Cortex of kidney (tissue), 1 donor: Measurements from ENCODE around the gene NUDT16L1.

ENCODE experiments used
- DNase-seq: peaks from one replicate; lab custom pipeline; 2025; lab: John Stamatoyannopoulos, UW

NUDT16L1 gene

DNA sequence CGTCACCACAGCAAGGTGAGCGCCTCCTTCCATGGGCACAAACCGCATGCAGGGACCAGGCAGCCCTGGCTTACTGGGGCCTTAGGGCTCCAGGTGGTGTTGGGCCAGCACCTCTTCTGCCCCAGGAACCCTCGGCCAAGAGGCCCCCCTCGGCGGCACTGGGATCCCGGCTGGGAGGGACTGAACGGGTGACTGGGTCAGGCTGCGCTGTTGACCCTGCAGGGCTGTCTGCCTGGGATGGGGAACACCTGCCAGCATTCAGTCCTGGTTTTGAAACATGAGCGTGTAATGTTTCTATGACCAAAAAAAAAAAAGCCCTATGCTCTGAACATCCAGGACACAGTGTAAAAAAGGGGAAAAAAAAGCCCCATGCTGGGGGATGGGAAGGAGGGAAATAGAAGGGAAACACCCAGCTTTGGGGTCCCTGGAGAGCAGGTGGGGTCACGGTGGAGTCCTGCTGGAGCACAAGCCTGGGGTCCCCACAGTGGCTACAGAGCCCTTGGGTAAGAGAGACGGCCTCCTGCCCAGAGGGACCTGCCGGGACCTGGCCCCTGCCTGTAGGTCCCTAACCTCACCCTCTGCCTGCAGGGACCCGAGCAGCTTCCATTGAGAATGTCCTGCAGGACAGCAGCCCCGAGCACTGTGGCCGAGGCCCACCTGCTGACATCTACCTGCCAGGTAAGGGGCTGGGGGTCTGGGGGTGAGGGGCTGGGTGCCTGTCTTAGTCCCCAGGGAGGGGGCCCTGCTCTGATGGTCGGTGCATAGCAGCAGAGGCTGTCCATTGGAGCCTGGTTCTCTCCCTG, 9.9 kb upstream of the NUDT16L1 start:
- no peak for DNase-seq

DNA sequence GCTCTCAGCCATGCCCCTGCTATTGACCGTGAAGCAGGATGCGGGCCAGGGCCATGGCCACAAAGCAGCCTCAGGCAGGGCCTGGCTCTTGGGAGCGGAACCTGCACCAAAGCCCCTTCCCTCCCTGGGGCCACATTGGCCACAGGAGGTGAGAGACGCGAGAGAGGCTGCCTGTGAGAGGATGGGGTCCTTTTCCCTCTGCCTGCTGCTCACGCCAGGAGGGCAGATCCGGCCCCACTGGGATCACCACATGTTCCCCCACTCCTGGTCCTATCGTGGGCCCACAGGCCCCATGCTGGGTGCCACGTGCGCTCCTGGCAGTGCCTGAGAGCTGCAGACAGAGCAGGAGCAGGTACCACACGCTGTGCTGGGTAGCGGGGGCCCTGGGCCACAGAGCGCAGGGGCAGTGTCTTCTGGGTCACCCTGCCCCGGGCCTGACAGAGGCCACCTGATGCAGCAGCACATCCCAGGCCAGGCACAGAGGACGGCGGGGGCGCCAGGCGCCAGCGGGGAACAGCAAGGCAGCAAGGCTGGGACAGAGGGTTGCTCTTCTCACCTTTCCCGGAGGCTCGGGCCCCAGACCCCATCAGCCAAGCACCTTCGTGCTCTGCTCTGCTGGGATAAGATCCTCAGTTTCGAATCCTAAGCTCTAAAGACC, 9.2 kb upstream of the NUDT16L1 start:
- DNase-seq: no peak

GRCh38 chr16:4684763-4685162, 8.6 kb upstream of the NUDT16L1 start:
- DNase-seq: no peak

DNA sequence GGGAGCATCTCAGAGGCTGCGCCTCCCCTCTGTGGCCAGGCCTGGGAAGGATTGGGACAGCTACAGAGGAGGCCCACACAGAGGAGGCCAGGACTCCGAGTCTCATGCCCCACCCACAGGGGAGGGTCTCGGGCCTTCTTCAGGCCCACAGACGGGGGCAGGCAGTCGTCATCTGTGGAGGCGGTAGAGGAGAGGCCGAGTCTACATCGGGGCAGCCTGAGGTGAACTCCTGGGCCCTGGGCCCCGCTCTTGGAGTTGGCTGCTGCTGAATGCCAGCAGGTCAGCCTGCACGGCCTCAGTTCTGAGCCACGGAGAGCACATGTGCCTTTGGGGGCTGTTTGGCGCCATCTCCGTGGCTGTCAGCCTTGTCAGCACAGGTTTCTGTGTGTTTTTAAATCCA, 8.1 kb upstream of the NUDT16L1 start:
- DNase-seq: no peak

DNA sequence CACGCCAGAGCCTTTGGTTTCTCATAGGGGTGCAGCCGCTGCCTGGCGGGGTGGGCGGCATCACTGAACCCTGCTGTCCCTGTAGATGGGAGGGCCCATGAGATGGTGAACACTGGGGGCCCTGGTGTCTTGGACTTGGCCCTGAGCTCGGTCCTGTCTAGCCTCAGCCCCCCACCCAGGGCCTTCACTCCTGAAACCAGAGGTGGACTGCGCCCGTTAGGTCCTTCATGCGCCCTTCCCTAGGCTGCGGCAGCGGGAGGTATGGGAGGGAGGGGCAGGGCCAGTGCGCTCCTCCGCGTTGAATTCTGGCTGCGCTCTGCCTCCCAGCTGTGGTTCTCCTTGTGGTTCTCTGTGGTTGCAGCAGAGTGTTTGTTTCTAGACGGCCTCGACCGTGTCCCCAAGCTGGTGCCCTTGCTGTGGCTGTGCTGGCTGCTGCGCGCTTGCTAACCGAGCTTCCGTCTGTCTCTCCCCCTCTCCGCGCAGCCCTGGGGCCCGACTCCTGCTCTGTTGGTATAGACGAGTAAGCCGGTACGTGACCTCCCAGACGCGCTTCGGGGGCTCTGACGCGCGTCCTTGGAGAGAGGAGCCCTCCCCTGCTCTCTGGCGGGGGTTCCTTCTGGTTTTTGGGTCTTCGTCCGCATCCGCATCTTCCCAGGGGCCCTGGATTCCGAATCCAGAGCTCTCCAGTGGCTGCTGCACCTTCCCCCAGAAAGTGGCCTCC, 7.4 kb upstream of the NUDT16L1 start:
- no peak for DNase-seq

GRCh38 chr16:4686497-4687210, 6.7 kb upstream of the NUDT16L1 start:
- no peak for DNase-seq

DNA sequence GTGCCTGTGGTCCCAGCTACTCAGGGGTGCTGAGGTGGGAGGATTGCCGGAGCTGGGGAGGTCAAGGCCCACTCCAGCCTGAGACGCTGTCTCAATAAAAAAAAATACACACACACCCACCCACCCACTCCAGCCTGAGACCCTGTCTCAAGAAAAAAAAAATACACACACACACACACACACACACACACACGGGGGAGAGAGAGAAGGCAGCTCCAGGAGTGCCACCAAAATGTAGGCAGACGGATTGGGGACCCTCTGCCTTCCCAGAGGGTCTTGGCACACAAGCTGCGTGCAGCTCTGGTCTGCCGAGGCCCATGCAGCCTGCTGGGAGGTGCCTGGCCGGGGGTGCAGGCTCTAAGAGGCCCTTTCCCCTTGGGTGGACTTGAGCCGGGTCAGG, 5.9 kb upstream of the NUDT16L1 start:
- no peak for DNase-seq

- DNase-seq: no peak
Measured at GRCh38 chr16:4687946-4688673, 5.3 kb upstream of the NUDT16L1 start.

DNA sequence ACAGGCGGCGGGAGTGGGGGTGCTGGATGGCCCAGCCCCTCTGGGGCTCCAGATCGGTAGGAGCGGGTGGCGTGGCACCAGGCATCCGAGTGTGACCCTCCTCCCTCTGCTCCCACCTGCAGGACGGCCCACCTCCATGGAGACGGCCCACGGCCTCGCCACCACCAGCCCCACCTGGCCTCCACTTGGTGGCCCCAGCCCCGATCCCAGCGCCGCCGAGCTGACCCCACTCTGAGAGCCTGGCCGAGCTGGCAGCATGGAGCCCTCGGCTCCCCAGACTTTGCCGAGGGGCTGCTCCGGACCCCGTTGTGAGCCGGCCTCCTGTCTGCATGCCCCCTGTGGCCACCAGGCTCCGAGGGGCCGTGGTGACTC, 4.7 kb upstream of the NUDT16L1 start:
- DNase-seq: no peak

GRCh38 chr16:4689091-4689671, 4.2 kb upstream of the NUDT16L1 start:
- DNase-seq: no peak

GRCh38 chr16:4689864-4690704, 3.3 kb upstream of the NUDT16L1 start:
- no peak for DNase-seq

DNA sequence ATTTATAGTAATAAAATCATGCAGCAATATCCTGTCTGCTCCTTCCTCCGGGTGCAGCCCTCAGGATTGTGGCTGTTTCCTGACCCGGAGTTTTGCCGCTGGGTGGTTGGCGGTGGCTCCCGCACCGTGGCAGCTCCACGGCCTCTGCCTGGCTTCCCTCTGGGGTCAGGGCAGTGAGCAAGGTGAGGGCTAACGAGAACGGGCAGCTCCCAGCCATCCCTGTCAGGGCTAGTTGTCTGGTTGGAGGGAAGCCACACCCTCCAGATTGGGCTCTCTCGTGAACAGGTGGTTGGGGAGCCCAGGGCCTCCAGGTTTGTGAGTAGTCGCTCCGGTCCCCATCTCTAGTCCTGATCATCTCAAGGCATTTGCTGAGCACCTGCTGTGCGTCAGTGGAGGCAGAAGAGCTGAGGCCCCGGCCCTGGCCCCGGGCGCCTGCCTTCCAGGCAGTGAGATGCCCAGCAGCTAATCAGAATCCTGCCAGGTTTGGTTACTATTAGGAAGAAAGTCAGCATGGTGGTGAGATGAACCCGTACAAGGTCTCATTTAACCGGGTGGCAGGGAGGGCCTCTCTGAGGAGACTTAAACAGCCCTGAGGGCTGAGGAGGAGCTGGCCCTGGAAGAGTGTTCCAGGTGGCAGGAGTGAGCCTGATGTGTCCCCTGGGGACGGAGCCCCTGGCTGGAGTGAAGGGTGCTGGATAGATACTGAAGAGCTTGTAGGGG, 2.3 kb upstream of the NUDT16L1 start:
- no peak for DNase-seq

GRCh38 chr16:4691666-4692412, 1.5 kb upstream of the NUDT16L1 start:
- DNase-seq: no peak

DNA sequence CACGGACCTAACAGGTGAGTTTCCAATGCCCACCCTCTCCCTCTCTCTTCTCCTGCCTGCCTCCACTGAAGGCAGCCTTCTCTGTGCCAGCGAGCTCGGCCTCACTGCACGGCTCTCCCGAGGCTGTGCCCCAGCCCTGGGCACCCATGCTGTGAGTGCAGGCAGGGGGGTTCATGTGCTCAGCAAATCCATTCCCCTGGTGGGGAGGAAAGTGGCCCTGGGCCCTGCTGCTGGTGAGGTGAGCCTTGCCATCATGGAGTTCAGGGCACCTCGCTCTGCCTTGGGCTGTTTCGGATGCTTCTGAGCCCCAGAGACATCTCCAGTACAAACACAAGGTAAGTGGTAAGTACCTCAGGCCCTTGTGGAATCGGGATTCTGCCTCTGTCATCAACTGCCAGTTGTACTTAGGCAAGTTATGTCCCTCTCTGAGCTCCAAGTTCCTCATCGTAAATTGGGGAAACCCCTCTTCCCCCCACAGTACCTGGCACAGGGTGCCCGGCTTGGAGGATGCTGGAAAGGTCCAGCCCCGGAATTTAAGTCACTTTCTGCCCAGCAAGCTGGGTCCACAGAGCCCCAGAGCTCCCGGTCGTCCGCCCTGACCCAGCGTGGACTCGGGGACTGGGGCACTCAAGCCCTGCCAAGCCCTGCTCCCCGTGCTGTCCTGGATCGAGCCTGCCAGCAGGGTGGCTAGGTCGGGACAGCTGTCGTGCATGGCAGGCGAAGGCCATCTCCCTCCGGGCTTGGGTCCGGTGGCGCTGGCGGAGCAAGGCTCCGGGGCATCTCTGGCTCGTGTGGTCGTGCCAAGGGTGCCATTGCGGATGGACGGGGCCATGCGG, 684 bp upstream of the NUDT16L1 start:
- no peak for DNase-seq

DNA sequence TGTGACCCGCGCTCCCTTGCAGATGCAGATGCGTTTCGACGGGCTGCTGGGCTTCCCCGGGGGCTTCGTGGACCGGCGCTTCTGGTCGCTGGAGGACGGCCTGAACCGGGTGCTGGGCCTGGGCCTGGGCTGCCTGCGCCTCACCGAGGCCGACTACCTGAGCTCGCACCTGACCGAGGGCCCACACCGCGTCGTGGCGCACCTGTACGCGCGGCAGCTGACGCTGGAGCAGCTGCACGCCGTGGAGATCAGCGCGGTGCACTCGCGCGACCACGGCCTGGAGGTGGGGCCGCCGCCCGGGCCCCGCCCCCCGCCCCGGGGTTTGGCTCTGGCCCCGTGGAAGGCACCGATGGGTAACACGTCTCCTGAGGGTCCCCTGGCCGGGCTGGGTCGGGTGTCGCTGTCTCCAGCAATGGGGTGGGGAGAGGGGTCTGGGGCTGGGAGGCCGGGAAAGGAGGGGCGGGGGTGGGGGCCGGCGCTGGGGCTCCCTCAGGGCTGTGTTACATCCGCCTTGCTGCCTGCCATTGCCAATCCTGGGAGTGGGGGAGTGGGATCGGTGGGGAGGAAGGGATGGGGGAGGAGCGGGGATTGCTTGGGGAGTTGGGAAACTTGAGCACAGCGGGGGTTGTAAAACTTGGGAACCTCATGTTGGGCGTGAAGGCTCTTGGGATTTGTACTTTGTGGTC, 737 bp downstream of the NUDT16L1 start:
- DNase-seq: no peak

GRCh38 chr16:4694642-4695451, 1.5 kb downstream of the NUDT16L1 start:
- DNase-seq: no peak
